ENCODE measurements around the gene PRDM16.
A peak's percentile ranks its signal among the peaks of the same experiment; 100 is the strongest.

DNA sequence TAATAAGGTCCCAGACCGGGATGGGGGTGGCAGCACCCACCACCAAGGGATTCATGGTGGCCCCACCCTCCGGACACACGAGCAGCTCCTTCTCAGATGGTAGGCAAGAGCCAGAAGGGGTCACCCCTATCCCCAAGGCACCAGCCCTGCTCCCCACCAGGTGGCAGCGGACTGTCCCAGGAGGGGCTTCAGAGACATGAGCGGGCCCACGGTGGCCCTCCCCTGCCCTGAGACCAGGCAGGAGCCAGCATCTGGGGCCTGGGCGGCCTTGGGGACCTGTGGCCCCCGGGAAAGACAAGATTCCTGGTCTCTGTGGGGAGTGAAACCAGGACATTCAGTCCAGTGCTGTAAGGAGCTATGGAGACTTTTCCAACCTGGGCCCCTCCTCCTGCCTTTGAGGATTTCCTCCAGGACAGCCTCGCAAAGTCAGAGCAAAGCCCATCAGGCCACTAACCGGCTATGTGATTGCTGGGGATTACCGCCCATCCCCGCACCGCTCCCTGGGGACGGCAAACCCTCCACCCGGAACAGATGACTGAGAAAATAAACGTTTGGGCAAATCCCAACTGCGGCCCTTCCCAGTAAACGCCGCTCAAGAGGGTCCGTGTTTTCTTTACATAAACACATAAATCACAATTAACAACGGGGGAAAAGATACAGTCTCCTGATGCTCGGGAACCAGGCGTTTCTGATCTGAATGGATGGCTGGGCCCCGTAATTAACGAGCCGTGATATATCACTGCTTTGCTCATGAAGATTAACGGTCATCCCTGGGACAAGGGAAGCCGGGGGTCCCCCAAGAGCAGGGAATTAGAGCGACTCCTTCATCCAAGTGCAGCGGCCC lies 334.6 kb downstream of the PRDM16 start:
- TF ChIP-seq, protein P1, sequence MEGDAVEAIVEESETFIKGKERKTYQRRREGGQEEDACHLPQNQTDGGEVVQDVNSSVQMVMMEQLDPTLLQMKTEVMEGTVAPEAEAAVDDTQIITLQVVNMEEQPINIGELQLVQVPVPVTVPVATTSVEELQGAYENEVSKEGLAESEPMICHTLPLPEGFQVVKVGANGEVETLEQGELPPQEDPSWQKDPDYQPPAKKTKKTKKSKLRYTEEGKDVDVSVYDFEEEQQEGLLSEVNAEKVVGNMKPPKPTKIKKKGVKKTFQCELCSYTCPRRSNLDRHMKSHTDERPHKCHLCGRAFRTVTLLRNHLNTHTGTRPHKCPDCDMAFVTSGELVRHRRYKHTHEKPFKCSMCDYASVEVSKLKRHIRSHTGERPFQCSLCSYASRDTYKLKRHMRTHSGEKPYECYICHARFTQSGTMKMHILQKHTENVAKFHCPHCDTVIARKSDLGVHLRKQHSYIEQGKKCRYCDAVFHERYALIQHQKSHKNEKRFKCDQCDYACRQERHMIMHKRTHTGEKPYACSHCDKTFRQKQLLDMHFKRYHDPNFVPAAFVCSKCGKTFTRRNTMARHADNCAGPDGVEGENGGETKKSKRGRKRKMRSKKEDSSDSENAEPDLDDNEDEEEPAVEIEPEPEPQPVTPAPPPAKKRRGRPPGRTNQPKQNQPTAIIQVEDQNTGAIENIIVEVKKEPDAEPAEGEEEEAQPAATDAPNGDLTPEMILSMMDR (conservative IDR thresholded peaks at IDR 0.05; ENCODE audit: low read depth in 2 of 2), result peak; percentile 51 to 64
- no peak for TF ChIP-seq EZH2 (IDR thresholded peaks at IDR 0.05; ENCODE audit: low read depth, unreplicated experiment)
- no peak for TF ChIP-seq POLR2AphosphoS5 (IDR thresholded peaks at IDR 0.05; ENCODE audit: low read depth)
- TF ChIP-seq, protein P2, sequence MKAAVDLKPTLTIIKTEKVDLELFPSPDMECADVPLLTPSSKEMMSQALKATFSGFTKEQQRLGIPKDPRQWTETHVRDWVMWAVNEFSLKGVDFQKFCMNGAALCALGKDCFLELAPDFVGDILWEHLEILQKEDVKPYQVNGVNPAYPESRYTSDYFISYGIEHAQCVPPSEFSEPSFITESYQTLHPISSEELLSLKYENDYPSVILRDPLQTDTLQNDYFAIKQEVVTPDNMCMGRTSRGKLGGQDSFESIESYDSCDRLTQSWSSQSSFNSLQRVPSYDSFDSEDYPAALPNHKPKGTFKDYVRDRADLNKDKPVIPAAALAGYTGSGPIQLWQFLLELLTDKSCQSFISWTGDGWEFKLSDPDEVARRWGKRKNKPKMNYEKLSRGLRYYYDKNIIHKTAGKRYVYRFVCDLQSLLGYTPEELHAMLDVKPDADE (IDR thresholded peaks at IDR 0.05), result no peak
- TF ChIP-seq, protein P3, sequence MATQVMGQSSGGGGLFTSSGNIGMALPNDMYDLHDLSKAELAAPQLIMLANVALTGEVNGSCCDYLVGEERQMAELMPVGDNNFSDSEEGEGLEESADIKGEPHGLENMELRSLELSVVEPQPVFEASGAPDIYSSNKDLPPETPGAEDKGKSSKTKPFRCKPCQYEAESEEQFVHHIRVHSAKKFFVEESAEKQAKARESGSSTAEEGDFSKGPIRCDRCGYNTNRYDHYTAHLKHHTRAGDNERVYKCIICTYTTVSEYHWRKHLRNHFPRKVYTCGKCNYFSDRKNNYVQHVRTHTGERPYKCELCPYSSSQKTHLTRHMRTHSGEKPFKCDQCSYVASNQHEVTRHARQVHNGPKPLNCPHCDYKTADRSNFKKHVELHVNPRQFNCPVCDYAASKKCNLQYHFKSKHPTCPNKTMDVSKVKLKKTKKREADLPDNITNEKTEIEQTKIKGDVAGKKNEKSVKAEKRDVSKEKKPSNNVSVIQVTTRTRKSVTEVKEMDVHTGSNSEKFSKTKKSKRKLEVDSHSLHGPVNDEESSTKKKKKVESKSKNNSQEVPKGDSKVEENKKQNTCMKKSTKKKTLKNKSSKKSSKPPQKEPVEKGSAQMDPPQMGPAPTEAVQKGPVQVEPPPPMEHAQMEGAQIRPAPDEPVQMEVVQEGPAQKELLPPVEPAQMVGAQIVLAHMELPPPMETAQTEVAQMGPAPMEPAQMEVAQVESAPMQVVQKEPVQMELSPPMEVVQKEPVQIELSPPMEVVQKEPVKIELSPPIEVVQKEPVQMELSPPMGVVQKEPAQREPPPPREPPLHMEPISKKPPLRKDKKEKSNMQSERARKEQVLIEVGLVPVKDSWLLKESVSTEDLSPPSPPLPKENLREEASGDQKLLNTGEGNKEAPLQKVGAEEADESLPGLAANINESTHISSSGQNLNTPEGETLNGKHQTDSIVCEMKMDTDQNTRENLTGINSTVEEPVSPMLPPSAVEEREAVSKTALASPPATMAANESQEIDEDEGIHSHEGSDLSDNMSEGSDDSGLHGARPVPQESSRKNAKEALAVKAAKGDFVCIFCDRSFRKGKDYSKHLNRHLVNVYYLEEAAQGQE (IDR thresholded peaks at IDR 0.05; ENCODE audit: unreplicated experiment), result no peak
- TF ChIP-seq CREB1 (CRISPR knock-in tag; IDR thresholded peaks at IDR 0.05; ENCODE audit: low read depth), result no peak
- no peak for TF ChIP-seq JUNB (IDR thresholded peaks at IDR 0.05; ENCODE audit: unreplicated experiment)
- no peak for TF ChIP-seq ZNF331 (CRISPR knock-in tag; IDR thresholded peaks at IDR 0.05; ENCODE audit: low read depth)

All from GM23338 (cell line).